Neutrophil (primary cell): ENCODE data around the gene MAPK8IP1.

Experiments used
- H3K27ac ChIP-seq: fragments of 200-600 bp; sonication (generic); 2 replicates; pipeline ENCODE4 v1.5.1; 2016; ENCODE audit warnings: mild to moderate bottlenecking, moderate library complexity
- H3K27me3 ChIP-seq: fragments of 200-600 bp; sonication (generic); 2 replicates; pipeline ENCODE4 v1.6.0; 2016; ENCODE audit warnings: mild to moderate bottlenecking
- H3K36me3 ChIP-seq: fragments of 200-600 bp; sonication (generic); 2 replicates; pipeline ENCODE4 v1.5.1; 2017
- H3K4me1 ChIP-seq, 2 experiments: fragments of 200-600 bp in 1 of 2; sonication (generic) in 1 of 2; 1 replicate in 1 of 2; 2 replicates in 1 of 2; pipeline versions ENCODE4 v1.5.1 to v1.6.1; 2013 to 2016; ENCODE audit warnings: low read depth in 1 of 2, low read length in 1 of 2, mild to moderate bottlenecking in 1 of 2, moderate library complexity in 1 of 2; ENCODE audit not compliant: control insufficient read depth in 1 of 2, insufficient read depth in 1 of 2
- H3K4me3 ChIP-seq, 2 experiments: fragments of 200-600 bp in 1 of 2; sonication (generic) in 1 of 2; 1 replicate in 1 of 2; 2 replicates in 1 of 2; pipeline ENCODE4 v1.5.1; 2013 to 2016; ENCODE audit warnings: low read depth in 1 of 2, low read length in 1 of 2, mild to moderate bottlenecking in 1 of 2, moderate library complexity in 1 of 2
- H3K9me3 ChIP-seq: fragments of 200-600 bp; sonication (generic); 2 replicates; pipeline ENCODE4 v1.5.1; 2016
- CTCF ChIP-seq: fragments of 200-600 bp; sonication (generic); IDR thresholded peaks from 2 replicates; pipeline ENCODE4 v1.5.1; 2016; ENCODE audit warnings: antibody characterized with exemption

The MAPK8IP1 gene

GRCh38 chr11:45887587-45887986 is 2.1 kb downstream of the MAPK8IP1 start:
- Histone ChIP-seq H3K9me3 (no peaks in the 10 kb centered on the region), H3K4me3 (no peak overlapping the region), H3K36me3 (peaks cover under 1% of the 10 kb centered on the region), H3K27me3 (peaks cover 75% of the 10 kb centered on the region), H3K27ac (no peak overlapping the region), H3K4me1 (peaks cover 3 to 8% of the 10 kb centered on the region in 2 experiments)
- TF ChIP-seq CTCF, result no peak

GRCh38 chr11:45889555-45889954 is 4.1 kb downstream of the MAPK8IP1 start:
- no peak for TF ChIP-seq CTCF
- Histone ChIP-seq H3K27me3 (peaks cover 88% of the 10 kb centered on the region), H3K4me1 (peaks cover 3 to 8% of the 10 kb centered on the region in 2 experiments), H3K9me3 (no peaks in the 10 kb centered on the region), H3K27ac (no peak overlapping the region), H3K4me3 (no peak overlapping the region), H3K36me3 (no peaks in the 10 kb centered on the region)

- Histone ChIP-seq H3K27ac (no peak overlapping the region), H3K27me3 (peaks cover 88% of the 10 kb centered on the region), H3K4me1 (peaks cover 3 to 8% of the 10 kb centered on the region in 2 experiments), H3K4me3 (no peak overlapping the region), H3K36me3 (no peaks in the 10 kb centered on the region), H3K9me3 (no peaks in the 10 kb centered on the region)
- TF ChIP-seq CTCF, result no peak
Measured at GRCh38 chr11:45889966-45890365, 4.5 kb downstream of the MAPK8IP1 start.

- no peak overlapping the region for H3K27ac ChIP-seq
- peaks cover under 1 to 1% of the 10 kb centered on the region in 2 experiments for H3K4me1 ChIP-seq
- H3K27me3 ChIP-seq, result peaks cover 87% of the 10 kb centered on the region
- H3K36me3 ChIP-seq, result no peaks in the 10 kb centered on the region
- no peak overlapping the region for H3K4me3 ChIP-seq
- no peaks in the 10 kb centered on the region for H3K9me3 ChIP-seq
- TF ChIP-seq CTCF, result no peak
Measured at GRCh38 chr11:45890886-45891550, 5.6 kb downstream of the MAPK8IP1 start.

GRCh38 chr11:45892856-45893255 is 7.4 kb downstream of the MAPK8IP1 start:
- Histone ChIP-seq H3K9me3 (no peaks in the 10 kb centered on the region), H3K36me3 (no peaks in the 10 kb centered on the region), H3K4me1 (no peaks in the 10 kb centered on the region), H3K27ac (no peak overlapping the region), H3K27me3 (peaks cover 87% of the 10 kb centered on the region), H3K4me3 (no peak overlapping the region)
- TF ChIP-seq CTCF, result no peak
